T-helper 1 cell treated with Interleukin-12 subunit alpha and Interleukin-12 subunit beta and Interleukin-4 antibody, amounts not matched to agents 30 ng/mL and 1 ng/mL, for 36 hours (primary cell): ENCODE measurements around the gene KCNH8. TPM values are rescaled to one million over a fixed set of nuclear protein-coding genes. Genes with fewer than 3 reads are reported as not detected.

Experiments
- intact Hi-C: fragments of 100-400 bp; cut with micrococcal nuclease; formaldehyde crosslinking; loops from one replicate; pipeline ENCODE4 v1.15.1; 2024
- total RNA-seq: library from RNA; stranded (reverse); gene quantifications from 2 replicates; pipeline ENCODE4 v1.2.3, GENCODE V29; 2022

The KCNH8 gene
- total RNA-seq, 1 donor from 2014 or later: not detected

- intact Hi-C loops: no loop called here
Measured at GRCh38 chr3:19357947-19358346, 209.6 kb downstream of the KCNH8 start.

DNA sequence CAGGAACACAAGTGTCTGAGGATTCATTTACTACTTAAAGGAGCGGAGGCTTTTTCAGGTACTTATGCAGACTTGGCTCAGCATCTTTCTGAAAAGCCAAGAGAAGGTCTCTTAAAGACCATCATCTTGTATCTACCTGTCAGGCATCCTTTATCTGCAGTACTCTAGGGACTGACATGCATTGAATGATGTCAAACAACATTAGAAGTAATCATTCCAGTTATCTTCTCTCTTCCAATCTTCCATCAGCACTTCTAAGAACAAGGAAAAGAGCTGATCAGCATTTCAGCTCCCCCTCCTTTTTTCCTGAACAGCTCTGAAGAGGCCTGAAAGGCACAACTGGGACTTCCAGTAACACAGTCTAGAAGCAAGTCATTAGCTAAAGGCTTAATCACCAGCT is 214.8 kb downstream of the KCNH8 start:
- intact Hi-C loops: no loop called here

- intact Hi-C loops: no loop called here
Measured at GRCh38 chr3:19364148-19364547, 215.8 kb downstream of the KCNH8 start.

GRCh38 chr3:19365471-19365870 is 217.2 kb downstream of the KCNH8 start:
- intact Hi-C loops: no loop called here

DNA sequence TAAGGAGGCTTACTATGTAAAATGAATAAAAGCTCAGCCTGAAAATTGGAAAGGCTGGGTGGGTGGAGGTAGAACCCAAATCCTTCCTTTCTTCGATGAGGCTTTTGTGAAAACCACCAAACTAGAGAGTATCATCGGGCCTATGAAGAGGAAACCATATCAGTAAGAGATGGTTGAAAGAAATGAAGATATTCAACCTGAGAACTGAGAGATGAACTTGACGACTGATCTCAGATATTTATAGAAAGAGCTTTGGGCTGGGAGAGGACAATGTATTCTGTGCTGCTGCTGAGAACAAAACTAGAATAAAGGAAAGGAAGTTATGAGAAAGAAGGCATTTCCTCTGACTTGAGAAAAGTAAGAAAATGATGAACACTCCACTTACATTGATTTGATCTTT is 236.6 kb downstream of the KCNH8 start:
- intact Hi-C loops: no loop called here

DNA sequence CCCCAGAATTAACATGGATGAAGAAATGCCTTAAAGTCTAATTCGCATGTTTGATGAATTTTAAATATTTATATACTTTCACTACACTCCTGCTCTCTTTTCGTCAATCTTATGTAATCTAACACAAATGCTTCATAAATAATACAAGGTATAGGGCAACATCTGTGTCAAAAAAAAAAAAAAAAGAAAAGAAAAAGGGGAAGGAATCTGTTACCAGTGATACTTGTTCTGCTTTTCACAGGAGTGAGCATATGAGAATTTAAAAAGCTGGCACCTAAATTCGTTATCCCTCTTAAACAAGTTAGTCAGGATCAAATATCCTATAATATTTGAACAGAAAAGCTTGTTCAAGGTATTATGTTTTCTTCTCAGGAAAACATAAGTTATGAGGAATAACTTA is 243.8 kb downstream of the KCNH8 start:
- intact Hi-C loops: no loop called here

DNA sequence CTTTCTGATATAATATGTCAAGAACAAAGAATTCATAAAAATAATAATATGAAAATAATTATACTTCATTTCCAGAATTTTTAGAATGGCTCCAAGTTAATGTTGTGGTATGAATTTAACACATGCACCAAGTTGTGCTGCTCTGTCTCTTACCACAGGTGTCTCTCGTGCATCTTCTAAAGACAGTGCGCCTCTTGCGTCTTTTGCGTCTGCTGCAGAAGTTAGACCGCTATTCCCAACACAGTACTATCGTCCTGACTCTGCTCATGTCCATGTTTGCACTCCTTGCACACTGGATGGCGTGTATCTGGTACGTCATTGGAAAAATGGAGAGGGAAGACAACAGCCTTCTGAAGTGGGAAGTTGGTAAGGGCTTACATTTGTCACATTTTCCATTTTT is 246.6 kb downstream of the KCNH8 start:
- intact Hi-C loops: no loop called here

GRCh38 chr3:19396726-19397125 is 248.4 kb downstream of the KCNH8 start:
- intact Hi-C loops: no loop called here

DNA sequence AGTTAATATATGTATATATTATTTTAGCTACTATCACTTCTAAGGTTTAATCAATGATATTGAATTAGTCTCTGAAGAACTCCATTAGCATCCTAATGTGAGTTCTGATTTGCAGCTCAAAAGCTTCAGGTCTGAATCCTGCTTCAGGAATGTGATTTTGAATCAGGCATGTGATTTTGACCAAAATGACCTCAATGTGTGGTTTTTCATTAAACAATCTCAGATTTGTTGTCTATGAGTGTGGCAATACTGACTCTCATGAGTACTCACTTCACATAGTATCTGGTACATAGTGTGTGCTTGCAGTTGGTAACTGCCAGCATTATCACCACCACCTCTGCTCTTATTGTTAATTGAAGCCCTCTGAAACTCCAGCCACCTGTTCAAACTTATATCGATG is 251.0 kb downstream of the KCNH8 start:
- intact Hi-C loops: no loop called here

DNA sequence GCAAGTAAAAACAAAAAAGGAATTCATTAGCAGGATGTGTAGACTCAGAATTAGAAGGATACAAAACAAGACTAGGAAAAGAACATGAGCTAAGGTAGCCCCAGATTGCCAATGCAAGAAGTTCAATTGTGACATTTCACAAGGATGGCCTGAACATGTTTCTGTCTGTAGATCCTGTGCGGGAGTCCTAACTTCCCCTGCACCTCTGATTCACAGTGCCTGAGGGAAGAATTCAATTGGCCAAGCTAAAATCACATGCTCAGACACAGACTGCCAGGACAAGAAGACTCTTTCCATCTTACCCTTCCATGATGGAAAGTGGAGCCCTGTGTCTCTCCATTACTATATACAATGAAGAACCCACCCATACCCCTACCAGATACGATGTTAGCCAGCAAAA is 251.5 kb downstream of the KCNH8 start:
- intact Hi-C loops: no loop called here

- intact Hi-C loops: no loop called here
Measured at GRCh38 chr3:19420159-19420558, 271.8 kb downstream of the KCNH8 start.

- intact Hi-C loops: no loop called here
Measured at GRCh38 chr3:19425825-19426224, 277.5 kb downstream of the KCNH8 start.

- intact Hi-C loops: no loop called here
Measured at GRCh38 chr3:19427422-19428149, 279.3 kb downstream of the KCNH8 start.

DNA sequence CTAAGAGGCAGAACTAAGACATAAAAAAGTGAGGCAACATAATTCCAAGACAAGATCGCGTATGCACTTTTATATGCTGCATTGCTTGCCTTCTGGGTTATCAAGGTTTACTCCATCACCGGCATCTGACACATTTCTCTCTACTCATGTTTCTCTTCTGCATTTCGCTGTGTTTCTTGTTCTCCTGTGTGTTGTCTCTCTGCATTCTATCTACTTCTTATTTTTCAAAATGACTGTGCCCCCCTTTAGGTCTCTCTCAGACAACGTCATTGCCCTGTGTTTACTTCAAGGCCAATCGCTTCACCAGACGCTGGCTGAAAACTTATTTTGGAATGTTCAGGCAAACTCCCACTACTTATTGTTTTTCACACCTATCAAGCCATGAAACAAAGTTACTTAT is 280.4 kb downstream of the KCNH8 start:
- intact Hi-C loops: no loop called here

GRCh38 chr3:19432669-19433068 is 284.4 kb downstream of the KCNH8 start:
- intact Hi-C loops: no loop called here

- intact Hi-C loops: no loop called here
Measured at GRCh38 chr3:19436746-19437145, 288.4 kb downstream of the KCNH8 start.

GRCh38 chr3:19439944-19440343 is 291.6 kb downstream of the KCNH8 start:
- intact Hi-C loops: no loop called here

DNA sequence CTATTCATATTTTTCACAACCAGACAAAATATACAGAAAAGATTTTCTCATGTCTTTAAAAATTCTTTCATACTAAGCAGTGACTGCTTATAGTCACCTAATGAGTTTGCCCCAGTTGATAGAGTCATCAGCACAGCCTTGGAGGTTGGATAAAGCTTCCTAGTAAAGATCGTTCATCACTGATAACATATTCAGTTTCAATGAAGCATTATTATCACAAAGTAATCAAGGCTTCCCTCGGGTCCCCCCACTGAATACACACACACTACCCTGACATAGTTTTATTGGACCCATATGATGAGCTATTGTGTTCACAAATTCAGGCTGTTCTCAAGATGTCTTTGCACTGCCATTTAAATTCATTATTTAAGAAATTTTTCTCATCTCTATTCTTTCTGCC is 297.8 kb downstream of the KCNH8 start:
- intact Hi-C loops: no loop called here

- intact Hi-C loops: no loop called here
Measured at GRCh38 chr3:19446687-19447086, 298.4 kb downstream of the KCNH8 start.

DNA sequence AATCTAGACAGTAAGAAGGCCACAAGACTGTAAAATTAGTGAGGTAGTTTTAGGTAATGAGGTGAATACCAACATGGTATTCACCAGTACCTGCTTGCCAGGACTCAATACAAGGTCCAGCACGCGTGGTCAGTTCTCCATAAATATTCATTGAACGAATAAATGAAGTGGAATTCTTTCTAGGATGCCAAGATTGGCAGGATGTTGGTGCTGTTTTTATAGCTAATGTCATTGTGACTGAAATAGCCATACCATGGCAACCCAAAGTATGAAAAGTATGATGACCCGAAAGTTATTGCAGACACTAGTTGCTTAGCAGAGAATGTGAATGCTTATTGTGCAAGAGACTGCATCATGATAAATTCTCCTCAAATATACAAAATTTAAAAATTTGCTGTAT is 307.2 kb downstream of the KCNH8 start:
- intact Hi-C loops: no loop called here

DNA sequence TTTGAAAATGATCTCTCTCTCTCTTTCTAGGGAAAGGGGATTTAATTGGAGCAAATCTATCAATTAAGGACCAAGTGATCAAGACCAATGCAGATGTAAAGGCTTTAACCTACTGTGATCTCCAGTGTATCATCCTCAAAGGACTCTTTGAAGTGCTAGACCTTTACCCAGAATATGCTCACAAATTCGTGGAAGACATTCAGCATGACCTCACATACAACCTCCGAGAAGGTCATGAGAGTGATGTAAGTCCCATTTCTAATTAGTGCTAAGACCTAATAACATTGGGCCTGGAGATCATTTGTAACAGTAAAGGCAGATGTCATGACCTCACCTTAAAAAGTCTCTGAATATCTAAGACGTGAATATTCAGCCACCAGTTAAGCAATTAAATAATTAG is 308.4 kb downstream of the KCNH8 start:
- intact Hi-C loops: no loop called here

- intact Hi-C loops: no loop called here
Measured at GRCh38 chr3:19457449-19457848, 309.1 kb downstream of the KCNH8 start.

DNA sequence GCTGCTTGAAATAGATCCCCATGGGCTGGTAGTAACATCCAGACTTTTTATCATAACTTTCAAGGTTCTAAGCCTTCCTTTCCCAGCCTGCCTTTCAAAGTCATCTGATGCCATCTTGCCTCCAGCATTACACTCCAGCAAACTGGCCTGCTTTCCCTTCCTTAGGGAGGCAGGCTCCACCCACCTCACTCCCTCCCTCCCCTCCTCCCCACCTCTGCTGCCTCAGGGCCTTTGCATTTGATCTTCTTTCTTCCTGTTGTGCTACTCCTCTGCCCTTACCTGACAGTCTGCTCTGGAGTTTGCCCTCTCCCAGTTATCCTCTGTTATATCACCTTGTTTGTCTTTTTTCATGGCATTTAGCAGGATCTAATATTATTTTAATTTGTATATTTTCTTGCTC is 319.5 kb downstream of the KCNH8 start:
- intact Hi-C loops: no loop called here

GRCh38 chr3:19471138-19471537 is 322.8 kb downstream of the KCNH8 start:
- intact Hi-C loops: no loop called here
